Stimulated activated CD8-positive, alpha-beta memory T cell treated with anti-CD3 and anti-CD28 coated beads, Interleukin-4, amount 100 ng/mL, for 1 hour (primary cell): ENCODE measurements around the gene FAM81A.
"Not testable (repeated sequence)": the region's sequence is repeated elsewhere in the genome, so short reads cannot be mapped to it uniquely, and the experiment has no call there.

ENCODE experiments used
- DNase-seq, 2 donors: peaks; one replicate each; pipeline ENCODE4 v3.0.0-alpha.2; 2020; ENCODE audit warnings: low read depth in 2 of 2, low spot score in 1 of 2

Gene FAM81A

DNA sequence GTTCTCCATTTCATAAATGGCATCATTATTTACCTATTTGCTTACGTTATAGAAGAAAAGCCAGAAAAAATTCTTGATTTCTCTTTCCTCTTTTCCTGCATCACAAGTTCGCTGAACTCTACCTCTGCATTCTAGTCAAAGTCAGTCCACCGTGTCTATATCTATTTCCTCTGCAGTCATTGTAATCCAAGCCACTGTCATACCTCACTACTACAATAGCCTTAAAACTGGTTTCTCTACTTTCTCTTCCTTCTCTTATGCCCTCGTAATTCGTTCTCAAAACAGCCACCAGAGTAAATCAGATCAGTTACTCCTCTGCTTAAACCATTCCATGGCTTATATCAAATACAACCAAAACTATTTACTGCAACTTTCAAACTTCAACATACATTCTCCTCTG lies 13.4 kb upstream of the FAM81A start:
- no peak for DNase-seq

DNA sequence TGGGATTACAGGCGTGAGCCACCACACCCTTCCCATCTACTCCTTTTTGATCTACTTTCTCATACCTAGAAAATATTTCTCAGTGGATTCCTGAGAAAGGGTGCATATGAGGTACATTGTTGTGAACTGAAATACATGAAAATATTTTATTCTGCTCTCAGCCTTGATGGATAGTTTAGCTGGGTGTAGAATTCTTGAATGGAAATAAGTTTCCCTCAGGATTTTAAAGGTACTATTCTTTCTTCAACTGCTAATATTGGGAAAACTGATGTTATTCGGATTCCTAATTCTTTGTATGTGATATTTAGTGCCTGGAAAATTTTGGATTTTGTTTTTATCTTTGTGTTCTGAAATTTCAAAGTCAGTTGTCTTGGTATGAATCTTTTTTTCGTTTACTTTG lies 9.1 kb upstream of the FAM81A start:
- DNase-seq, result not testable (repeated sequence)

GRCh38 chr15:59432389-59432788 lies 5.6 kb upstream of the FAM81A start:
- no peak for DNase-seq

- no peak for DNase-seq
Measured at GRCh38 chr15:59434481-59434880, 3.5 kb upstream of the FAM81A start.

- DNase-seq, result no peak
Measured at GRCh38 chr15:59436774-59437141, 1.2 kb upstream of the FAM81A start.

GRCh38 chr15:59437142-59437816 lies 707 bp upstream of the FAM81A start:
- DNase-seq, result no peak

- no peak for DNase-seq
Measured at GRCh38 chr15:59438625-59439290, 772 bp downstream of the FAM81A start.

GRCh38 chr15:59439576-59439975 lies 1.6 kb downstream of the FAM81A start:
- no peak for DNase-seq

GRCh38 chr15:59443341-59444072 lies 5.5 kb downstream of the FAM81A start:
- no peak for DNase-seq

DNA sequence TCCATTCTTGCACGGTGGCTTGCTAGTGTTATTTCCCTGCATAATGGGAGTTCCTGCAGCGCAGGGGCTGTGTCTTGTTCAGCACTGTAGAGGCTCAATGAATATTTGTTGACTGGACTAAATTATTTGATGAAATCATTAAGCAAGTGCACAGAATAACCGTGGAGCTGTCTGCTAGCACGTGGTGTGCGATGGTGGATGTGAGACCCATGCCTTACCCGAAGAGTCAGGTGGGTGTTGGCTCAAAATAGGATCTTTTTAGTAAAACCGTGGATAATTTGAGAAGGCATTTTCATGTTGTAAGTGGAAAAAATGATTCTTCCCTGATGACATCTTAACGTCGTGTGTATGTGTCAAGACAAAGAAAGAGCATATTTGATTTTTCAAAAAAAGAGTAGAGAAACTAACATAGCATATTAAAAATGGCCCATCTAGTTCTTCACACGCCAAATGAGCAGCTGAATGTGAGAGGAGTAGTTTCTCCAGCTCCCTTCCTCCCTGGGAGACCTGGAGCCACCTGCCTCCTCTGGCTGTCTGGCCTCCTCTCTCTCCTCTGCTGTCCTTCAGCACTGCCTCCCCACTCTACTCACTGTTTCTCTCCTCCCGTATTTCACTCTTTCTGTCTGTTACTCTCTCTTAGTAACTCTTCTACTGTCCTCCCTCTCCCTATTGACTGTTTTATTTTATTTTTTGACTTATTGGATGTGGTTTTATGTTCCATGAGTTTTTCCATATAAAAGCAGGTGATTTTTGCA lies 6.3 kb downstream of the FAM81A start:
- no peak for DNase-seq

GRCh38 chr15:59444980-59445545 lies 7.1 kb downstream of the FAM81A start:
- no peak for DNase-seq

- DNase-seq, result no peak
Measured at GRCh38 chr15:59446232-59446957, 8.4 kb downstream of the FAM81A start.

DNA sequence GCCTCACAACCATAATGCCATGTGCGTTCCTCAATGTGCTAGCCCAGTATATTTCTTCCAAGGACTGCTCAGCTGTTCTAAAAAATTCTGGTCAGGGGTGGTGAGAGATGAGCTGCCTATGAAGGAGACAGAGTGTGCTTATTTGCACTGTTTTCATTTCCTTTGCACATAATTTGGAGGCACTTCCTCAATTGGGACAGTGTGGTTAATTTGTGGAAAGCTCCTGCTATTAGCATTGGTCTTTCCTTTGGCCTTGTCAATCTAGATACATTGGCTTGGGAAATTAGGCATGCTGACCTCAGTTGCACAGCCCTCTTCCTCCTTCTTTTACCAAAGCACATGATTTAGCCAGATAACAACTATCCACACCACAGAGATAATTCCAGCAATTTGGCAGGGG lies 9.4 kb downstream of the FAM81A start:
- DNase-seq, result no peak

- no peak for DNase-seq
Measured at GRCh38 chr15:59448871-59449270, 10.9 kb downstream of the FAM81A start.

- no peak for DNase-seq
Measured at GRCh38 chr15:59453474-59454215, 15.7 kb downstream of the FAM81A start.

GRCh38 chr15:59456114-59456513 lies 18.1 kb downstream of the FAM81A start:
- no peak for DNase-seq

DNA sequence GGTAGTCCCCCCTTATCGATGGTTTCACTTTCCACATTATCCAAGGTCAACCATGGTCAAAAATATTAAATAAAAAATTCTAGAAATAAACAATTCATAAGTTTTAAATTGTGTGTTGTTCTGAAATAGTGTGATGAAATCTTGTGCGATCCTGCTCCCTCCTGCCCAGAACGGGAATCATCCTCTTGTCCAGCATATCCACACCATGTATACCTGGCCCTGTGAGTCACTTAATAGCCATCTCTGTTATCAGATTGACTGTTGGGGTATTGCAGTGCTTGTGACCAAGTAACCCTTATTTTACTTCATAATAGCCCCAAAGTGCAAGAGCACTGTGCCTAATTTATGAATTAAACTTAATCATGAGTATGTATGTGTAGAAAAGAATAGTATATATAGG lies 19.1 kb downstream of the FAM81A start:
- DNase-seq, result no peak

DNA sequence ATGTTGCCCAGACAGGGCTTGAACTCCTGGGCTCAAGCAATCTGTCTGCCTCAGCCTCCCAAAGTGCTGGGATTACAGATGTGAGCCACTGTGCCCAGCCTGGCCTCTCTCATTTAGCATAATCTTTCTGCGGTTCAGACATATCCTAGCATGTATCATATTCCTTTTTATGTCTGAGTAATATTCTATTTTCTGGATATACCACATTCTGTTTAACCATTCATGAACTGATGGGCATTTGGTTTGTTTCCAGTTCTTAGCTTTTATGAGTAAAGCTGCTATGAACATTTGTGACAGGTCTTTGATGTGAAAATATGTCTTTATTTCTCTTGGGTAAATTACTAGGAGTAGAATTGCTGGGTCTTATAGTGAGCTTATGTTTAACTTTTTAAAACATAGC lies 23.5 kb downstream of the FAM81A start:
- no peak for DNase-seq

- DNase-seq, result no peak
Measured at GRCh38 chr15:59473226-59473625, 35.2 kb downstream of the FAM81A start.

DNA sequence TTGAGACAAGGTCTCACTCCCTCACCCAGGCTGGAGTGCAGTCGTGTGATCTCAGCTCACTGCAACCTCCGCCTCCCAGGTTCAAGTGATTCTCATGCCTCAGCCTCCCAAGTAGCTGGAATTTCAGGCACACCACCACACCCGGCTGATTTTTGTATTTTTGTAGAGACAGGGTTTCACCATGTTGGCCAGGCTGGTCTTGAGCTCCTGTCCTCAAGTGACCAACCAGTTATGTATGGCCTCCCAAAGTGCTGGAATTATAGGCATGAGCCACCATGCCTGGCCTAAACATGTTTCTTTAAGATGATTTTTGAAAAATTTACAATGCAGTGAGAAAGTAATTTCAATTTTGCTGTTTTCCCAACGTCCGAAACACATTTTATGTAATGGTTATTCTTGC lies 37.2 kb downstream of the FAM81A start:
- not testable (repeated sequence) for DNase-seq
